Ovary (tissue), 3 donors: ENCODE data around the gene CNEP1R1.

ENCODE experiments used
- EP300 ChIP-seq: sonication (generic); formaldehyde crosslinking; IDR thresholded peaks from one replicate; pipeline ENCODE4 v1.6.1; 2017; ENCODE audit warnings: antibody characterized with exemption
- TF ChIP-seq, protein P1 (sequence below), 3 donors: fragments of 450-650 bp in 2 of 3; fragments of 200-600 bp in 1 of 3; IDR thresholded peaks; one replicate each; pipeline versions ENCODE4 v1.5.1 to v1.8.0; 2016 to 2022; ENCODE audit warnings: antibody characterized with exemption in 3 of 3, mild to moderate bottlenecking in 1 of 3
- donor health status: DM: no; HTN: no; CAD: no.

DNA sequence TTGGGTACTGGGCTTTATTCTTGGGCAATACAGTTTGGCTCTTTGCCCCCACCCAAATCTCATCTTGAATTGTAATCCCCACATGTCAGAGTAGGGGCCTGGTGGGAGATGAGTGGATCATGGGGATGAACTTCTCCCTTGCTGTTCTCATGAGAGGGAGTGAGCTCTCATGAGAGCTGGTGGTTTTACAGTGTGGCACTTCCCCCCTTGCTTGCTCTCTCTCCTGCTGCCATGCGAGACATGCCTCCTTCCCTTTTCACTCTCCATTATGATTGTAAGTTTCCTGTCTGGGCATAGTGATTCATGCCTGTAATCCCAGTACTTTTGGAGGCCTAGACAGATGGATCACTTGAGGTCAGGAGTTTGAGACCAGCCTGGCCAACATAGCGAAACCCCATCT, 18.1 kb upstream of the CNEP1R1 start:
- TF ChIP-seq, protein P1, sequence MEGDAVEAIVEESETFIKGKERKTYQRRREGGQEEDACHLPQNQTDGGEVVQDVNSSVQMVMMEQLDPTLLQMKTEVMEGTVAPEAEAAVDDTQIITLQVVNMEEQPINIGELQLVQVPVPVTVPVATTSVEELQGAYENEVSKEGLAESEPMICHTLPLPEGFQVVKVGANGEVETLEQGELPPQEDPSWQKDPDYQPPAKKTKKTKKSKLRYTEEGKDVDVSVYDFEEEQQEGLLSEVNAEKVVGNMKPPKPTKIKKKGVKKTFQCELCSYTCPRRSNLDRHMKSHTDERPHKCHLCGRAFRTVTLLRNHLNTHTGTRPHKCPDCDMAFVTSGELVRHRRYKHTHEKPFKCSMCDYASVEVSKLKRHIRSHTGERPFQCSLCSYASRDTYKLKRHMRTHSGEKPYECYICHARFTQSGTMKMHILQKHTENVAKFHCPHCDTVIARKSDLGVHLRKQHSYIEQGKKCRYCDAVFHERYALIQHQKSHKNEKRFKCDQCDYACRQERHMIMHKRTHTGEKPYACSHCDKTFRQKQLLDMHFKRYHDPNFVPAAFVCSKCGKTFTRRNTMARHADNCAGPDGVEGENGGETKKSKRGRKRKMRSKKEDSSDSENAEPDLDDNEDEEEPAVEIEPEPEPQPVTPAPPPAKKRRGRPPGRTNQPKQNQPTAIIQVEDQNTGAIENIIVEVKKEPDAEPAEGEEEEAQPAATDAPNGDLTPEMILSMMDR (IDR thresholded peaks at IDR 0.05) = no peak
- TF ChIP-seq EP300 = no peak
